Gastrocnemius medialis (tissue), 4 donors: ENCODE measurements around the gene USP37.

Experiments used
- CTCF ChIP-seq, 5 experiments: fragments of 450-650 bp in 3 of 5; fragments of 200-600 bp in 2 of 5; sonication (generic) in 2 of 5; IDR thresholded peaks in 4 of 5; conservative IDR thresholded peaks in 1 of 5; 1 replicate in 4 of 5; 2 replicates in 1 of 5; pipeline ENCODE4 v1.5.1; 2016 to 2019; ENCODE audit warnings: antibody characterized with exemption in 5 of 5, mild to moderate bottlenecking in 3 of 5, moderate library complexity in 3 of 5
- POLR2A ChIP-seq, 2 donors: fragments of 450-650 bp; IDR thresholded peaks; one replicate each; pipeline ENCODE4 v1.6.1; 2017; ENCODE audit warnings: antibody characterized with exemption in 2 of 2, mild to moderate bottlenecking in 2 of 2, moderate library complexity in 2 of 2

GRCh38 chr2:218471036-218471435, 97.1 kb downstream of the USP37 start:
- TF ChIP-seq CTCF (IDR thresholded peaks at IDR 0.05 in 4 of 5, conservative IDR thresholded peaks at IDR 0.05 in 1 of 5) (no peak), POLR2A (IDR thresholded peaks at IDR 0.05) (no peak)
